Stimulated activated CD8-positive, alpha-beta memory T cell treated with anti-CD3 and anti-CD28 coated beads, Interleukin-12 subunit alpha, Interleukin-12 subunit beta, amount 100 ng/mL, for 4 hours (primary cell): Measurements from ENCODE around the gene ST7.

Experiments used
- DNase-seq: peaks from one replicate; pipeline ENCODE4 v3.0.0-alpha.2; 2020; ENCODE audit warnings: low read depth

Gene ST7

DNA sequence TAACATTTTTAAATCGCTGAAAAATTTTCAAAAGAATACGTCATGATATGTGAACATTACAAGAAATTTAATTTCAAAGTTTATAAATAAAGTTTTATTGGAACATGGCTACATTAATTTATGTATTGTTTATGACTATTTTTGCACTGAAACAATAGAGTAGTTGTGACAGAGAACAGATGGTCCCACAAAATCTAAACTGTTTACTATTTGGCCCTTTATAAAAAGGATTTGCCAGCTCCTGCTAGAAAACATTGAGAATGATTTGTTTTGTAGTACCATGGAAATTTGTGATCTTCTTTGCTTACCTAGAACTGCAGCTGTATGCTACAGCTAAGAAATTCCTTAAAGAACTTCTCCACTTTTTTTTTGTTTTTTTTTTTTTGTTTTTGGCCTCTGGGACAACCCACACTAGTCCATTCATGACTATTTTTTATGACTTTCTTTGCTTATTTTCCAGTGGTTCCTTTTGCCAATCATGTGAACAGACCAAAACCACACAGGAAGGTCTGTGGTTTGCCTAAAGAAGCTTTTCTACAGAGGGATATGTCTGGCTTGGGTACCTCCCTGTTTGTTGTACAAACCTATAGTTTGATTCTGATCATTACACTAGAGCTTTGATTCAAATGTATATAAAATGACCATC is 55.7 kb downstream of the ST7 start:
- no peak for DNase-seq

DNA sequence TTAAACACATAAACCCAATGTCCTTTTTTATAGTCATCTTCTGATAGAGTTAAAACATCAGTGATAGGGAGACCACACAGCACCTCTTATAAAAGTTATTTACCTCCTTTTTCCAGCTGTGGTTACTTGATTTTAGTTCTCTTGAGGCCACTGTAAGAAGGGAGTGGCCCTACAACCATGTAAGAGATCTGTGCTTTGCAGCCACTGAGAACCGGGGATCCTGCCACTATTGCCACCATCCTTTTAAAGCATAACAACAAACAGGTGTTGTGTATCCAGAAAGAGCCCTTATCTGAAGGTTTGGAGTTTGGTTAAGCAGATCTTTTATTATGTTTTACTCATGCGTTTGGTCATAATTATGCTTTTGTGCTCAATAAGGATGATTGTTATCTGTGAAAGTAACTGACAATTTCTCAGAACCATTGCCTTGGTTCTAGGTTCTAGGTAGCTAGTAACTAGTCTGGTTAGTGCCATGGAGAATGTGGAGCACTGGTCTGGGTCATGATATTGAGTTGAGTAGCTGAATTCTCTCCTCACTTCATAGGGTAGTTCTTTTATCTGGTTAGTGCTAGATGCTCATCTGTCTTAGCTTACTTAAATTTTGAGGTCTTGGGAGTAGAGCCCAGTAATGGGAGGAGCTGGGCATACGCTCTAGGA is 56.5 kb downstream of the ST7 start:
- DNase-seq: no peak

DNA sequence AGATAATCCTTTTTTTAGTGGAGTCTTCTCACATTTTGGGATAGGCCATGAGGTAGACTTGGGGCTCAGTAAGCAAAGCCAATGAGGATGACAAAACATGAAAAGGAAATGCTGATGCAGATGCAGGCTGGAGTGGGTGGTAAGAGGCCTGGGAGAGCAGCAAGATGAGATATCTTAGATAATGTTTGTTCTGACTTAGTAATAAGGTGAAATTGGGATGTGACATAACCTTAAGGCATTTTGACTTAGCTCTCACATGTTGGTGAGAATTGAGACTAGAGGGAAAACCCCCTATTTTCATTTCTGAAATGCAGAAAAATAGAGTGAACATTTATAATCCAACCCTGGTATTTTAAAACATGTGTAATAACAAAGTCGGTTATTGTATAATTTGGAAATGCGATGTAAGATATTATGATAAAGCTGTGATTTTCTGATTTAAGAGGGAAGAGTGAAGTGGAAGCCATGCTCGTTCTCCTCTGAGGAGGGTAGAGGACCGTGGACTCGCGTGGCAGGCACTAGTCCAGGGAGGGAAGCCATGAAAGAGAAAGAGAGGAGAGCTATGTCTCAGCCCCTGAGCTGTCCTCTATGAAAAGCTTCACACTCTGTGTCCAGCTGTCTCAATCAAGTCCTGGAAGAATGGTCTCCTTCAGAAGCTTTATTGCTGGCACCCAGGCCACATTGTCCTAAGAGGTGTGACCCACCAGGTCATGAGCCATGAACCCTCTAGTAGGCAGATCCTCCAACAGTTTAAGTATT is 57.3 kb downstream of the ST7 start:
- no peak for DNase-seq

DNA sequence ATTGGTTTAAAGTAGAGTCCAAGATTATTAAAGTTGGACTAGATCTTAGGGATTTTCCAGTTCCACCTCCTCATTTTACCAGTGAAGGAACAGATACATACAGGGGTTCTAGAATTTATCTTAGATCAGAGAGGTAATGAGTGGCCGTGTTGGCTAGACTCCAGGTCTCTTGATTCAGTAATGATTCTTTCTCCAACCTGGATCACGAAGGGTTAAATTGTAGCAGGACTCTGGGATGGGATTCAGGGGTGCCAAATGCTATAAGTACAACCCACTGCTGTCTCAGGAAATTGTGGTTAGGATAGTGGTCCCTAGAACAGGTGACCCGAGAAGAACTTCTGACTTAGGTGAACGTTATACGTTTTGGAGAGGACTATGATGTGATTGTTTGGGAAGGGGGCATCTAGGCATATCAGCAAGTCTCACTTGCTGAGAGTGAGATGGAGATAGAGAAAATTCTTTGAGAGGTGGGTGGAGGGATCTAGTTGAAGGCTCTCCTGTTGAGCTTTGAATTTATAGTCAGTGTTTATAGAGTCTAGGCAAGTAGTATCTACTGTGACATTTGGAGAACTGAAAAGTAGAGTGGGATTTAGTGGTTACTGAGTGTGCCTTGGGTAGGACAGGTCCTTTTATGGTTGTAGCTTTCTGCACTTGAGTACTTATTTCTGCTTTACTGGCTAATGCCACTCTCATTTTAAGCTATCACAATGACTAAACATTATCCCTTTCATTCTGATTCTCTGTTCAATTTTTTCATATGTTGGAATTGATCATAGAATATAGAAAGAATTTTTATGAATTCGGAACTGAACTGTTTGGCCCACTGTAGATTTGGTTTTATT is 58.3 kb downstream of the ST7 start:
- DNase-seq: no peak

DNA sequence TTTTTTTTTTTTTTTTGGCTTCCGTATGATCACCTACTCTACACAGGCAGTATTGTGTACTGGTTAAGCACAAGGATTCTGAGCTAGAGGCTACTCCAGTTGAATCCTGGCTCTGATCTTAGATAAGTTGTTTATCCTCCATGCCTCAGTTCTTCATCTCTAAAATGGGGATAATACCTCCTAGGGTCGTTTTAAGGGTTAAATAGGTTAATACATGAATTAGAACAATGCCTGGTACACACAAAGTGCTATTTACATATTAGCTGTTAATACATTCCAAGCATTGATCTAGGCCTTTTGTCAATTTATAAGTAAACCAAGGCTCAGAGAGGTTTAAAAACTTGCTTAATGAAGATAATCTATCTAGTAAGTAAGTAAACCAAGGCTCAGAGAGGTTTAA is 59.0 kb downstream of the ST7 start:
- no peak for DNase-seq

DNA sequence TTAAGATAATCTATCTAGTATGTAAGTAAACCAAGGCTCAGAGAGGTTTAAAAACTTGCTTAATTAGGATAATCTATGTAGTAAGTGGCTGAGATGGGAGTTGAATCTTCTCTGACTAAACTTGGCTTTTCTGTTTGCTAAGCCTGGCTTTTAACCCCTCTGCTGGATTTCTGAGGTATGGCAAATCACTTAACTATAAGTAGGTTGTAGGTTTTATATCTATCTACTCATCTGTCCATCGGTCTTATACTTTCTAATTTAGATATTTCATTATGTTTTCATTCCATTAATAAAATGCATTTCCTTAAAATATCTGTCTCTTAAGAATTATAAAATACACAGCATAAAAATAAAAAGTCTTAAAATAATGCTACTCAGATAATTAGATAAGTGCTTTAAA is 59.4 kb downstream of the ST7 start:
- no peak for DNase-seq

DNA sequence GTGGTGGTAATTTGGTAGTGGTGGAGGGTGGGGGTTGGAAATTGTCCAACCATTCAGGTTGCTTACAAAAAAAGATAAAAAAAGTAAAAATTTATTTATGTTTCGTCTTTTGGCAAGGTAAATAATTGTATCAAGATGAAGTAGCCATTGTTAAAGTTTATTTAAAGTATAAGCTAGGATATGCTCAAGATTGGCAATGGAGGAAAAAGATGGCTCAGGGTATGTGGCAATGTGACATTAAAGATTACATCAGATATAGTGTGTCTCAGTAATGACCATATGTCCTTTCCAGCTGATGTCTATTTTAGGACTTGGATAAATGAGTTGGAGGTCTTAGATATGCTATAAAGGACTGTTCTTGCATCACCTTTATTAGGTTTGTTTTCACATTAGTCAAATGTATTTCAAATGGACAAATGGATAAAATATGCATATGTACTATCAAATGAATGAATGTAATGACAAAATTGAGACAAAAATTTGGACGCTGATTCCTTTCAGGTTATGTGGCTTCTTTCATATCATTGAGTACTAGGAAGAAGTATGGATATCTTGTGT is 60.9 kb downstream of the ST7 start:
- no peak for DNase-seq

DNA sequence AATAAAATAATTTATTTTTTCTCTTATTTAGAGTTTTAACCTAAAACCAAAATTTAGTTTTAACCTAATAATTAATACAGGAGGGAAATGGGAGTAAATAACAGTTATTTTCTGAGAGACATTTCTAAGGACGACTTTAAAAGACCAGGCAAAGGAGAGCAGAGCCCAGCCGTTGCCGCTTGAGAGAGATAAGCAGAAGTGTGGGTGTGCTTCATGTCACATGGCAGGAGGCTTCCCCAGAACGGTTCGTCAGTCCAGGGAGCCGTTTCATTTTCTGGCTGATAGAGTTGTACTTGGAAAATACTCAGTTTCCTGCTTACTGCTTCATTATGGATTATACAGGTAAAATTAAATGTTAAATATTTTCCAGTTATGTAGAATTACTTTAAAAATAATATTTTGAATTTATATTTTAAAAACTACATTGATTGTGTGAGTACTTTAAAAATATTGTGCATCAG is 61.4 kb downstream of the ST7 start:
- no peak for DNase-seq

DNA sequence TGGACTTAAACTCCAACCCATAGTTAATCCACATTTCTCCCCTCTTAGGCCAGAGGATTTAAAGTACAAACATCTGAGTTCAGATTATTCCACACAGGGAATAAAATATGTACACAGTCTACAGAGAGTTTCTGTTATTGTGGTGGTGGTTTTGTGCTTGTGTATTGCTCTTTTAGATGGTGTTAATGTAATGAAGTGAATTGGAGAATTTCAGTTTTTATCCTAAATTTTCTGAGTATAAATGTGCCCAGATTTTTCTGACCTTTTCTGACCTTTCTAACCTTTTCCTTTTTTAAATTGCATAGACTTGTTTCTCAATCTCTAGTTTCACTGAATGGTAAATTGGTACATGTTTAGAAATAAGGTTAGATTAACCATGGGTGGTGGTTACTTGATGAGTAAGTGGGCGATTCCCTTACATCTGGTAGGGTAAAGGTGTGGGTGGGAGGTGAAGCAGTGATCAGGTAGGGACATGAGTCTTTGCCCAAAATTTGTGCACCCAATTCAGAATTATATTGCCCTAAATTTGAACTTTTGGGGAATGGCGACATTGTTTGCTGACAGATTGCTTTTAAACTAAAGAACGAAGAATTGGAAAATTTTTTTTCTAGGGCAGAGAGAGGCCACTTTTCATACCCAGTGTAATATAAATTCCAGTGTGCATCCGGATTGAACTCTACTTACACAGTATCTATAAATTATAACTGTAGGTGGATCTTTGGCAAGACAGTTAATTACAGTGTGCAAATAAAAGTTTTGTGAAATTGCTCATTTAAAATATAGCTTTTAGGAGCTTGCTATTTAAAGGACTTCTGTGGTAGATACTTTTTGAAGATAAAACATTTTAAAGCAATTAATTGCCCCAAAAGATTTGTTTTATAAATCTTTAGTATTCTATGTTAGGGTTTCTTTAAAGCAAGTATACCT is 62.2 kb downstream of the ST7 start:
- no peak for DNase-seq

DNA sequence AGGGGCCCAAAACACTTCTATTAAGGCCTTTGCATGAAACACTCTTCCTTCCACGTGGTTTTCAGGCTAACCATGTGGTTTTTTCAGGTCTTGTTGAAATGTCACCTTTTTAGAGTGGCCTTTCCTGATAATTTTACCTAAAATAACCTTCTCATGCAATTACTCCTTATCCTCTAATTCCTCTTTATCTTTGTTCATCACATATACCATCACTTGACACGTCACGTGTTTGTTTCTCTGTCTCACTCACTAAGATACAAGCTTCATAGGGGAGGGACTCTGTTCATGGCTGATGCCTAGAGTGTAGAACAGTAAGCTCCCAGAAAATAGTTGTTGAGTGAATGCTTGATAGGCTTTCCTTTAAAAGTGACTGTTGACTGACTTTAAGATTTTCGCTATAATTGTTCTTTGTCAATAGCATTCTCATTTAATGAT is 63.7 kb downstream of the ST7 start:
- no peak for DNase-seq

DNA sequence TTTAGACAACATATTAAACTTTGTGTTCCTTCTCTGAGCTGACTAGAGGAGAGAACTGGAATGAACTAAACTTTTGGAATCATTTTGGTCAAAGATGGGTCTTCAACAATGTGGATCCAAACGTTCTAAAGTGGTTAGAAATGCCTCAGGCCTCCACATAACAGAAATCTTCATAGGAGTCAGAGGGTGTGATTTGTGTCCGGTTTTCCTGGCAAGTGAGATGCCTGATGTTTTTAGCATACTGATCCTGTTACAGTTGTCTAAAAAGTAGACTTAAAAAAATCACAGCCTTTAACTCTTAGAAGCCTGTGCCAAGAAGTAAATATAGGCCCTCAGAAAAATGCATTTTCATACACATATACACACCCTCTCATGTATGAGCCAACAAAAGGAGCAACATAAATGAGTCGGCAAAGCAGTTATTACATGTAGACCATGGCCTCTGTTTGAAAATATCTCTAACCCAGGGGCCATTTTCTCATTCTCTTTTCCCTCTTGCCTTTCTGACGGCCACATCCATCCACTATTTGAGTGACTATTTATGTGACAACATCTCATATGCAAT is 64.5 kb downstream of the ST7 start:
- DNase-seq: no peak

DNA sequence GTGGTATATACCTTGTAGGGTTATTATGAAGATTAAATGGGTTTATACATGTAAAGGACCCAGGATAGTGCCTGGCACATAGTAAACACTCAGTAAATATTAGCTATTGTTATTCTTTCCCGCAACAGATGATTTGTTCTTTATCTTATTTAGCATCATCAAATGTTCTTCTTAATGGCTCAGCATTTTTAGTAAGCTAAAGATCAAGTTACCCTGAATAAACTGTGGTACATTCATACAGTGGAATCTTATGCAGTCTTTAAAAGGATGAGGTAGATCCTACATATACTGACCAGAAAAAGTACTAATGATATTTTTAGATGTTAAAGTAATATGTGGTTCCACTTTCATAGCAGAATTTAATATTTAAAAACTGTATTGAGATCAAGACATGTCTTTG is 65.4 kb downstream of the ST7 start:
- no peak for DNase-seq

DNA sequence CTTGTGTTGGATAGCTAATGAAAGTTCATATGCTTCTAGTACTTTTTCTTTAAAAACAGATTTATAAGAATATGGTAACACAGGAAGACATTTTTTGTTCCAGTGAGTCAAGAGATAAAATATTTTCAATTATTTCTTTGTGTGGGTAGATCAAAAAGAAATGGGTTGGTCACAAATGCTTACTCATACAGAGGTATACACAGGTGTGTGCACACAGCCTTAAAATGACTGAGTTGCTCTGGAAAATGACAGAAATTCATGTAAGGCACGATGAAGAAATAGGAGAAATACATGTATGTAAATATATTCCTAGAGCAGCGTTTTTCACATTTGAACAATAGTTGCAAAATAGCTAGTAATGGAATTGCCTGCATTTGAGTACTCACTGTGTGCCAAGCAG is 66.0 kb downstream of the ST7 start:
- no peak for DNase-seq

DNA sequence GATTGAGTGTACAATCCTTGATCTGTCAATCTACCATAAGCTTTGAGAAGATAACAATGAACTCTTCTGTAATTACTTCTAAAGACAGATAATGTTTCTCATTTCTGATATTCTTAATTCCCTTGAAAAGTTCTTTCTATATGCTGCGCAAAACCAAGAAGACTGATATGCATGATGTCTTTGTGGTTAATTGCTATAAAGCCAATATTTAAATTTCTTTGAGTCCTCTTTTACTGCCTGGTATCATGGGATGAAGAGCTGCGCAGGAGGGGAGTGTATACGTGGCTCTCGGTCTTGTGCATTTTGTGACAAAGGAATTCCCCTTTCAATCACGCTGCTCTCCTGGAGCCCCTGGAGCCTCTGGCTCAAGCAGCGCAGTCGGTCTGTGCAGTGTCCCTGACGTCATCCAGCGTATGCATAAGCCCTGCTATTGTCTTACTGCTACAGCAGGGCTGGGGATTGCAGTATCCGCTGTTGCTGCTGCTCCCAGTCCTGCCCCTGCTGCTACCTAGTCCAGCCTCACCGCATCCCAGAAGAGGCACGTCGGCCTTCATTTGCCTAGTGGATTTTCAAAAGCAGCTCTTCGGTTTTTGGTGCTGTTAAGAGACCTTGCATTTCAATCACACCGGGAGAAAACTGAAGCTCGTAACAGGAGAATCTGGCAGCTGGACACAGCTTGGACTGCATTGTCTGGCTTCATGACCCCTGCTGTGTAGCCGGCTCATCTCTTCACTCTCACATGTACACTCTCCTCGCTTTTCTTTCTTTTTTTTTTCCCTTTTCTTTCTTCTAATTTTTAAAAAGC is 66.7 kb downstream of the ST7 start:
- no peak for DNase-seq

DNA sequence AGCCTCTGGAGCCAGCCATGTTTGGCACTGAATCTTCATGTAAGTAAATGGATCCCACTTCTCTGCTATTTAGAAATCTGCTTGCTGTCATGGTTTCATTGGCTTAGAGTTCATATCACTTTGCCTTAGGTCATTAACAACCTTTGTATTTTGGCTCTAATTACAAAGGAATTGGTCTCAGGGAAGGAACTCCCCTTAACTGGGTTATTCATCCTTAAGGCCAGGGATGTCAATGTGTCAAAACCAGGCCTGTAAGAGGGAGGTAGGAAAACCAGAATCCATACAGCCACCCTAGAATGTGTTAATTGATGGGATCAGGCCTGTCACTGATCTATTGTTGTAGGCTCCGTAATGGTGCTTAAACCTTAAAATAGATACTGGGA is 67.3 kb downstream of the ST7 start:
- no peak for DNase-seq

DNA sequence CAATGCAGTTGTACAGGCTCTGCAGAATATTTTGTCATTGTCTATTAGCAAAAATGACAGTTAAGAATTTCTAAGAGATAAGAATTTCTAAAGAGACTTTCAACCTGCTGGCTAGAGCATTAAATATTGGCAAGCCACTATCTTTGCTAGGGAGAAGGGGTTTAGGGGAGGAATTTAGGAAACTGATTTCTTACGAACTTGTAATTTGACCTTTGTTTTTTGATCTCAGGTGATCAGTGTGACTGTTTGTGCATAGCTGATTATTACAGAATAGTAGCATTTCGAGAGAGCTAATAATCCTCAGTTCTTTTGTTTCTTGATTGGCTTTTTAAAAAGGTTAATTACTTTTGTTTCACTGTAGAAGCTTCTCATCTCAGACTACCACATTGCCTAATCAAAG is 68.1 kb downstream of the ST7 start:
- DNase-seq: no peak

DNA sequence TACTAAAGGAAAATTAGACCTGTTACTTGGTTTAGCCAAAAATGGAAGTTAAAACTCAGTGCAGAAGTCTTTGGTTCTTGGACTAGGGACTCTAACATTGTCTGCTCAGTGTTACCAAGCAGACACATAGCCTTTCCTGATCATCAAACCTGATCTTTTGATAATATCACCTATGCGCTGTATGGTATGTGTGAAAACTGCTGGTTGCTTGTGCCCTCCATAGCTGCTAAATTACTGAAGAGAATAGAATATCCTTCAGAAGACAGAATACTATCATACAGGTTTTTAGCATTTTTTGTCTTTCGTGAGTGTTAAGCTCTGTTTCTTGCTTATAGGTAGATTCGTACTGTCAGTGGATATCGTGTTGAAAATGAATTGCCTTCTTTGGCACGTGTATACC is 68.7 kb downstream of the ST7 start:
- no peak for DNase-seq

DNA sequence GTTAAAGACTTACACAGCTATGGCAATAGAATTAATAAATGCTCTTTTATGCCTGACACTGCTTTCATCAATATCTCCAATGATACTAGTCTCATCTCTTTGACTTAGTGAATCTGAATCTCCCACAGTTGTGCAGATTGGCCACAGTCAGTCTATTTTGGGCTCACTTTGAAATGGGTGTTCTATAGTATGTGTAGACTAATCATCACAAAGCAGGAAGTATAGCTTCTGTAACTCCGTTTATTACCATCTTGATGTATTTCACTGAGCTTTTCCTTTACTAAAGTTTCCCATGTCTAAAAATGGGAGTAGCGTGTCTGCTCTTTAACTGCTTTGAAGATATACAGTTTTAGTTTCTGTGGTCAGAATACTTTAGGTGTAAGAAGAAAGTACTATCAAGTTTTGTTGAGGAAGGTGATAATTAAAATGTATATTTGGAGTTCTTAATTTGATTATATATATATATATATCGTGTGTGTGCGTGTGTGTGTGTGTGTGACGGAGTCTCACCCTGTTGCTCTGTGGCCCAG is 70.1 kb downstream of the ST7 start:
- DNase-seq: no peak

DNA sequence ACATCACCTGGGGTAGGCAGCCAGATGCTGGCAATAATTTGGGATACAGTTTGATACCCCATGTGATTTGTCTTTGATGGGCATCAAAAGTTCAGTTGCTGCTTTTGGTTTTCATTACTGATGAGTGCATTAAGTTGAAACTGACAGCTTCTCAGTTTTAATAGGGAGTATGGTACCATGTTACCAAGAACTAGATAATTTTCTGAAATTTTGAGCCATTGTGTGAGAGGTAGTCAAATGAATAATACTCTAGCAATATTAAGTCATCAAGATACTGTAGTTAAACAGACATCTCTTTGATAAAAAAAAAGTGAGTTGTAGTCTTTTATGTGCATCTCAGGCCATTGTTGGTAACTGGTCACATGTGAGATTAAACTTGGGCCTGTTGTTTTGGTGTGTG is 71.5 kb downstream of the ST7 start:
- DNase-seq: no peak

DNA sequence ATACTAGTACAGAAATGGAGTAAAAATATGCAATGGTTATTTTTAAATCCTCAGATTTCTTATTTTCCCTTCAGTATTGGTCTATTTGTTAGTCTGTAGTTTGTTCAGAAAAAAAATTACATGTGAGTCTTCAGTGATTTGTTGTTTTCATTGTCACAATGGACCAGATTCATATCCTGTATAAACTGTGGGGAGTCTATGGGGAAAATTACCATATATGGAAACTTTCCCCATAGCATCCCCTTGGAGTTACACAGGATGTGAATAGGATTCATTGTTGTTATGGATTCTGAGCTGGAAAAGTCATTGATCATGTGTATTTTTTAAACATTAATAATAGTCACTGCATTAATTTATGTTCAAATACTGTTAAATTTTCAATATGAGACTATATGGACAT is 72.6 kb downstream of the ST7 start:
- no peak for DNase-seq
